NCI-H2107 (cell line): ENCODE data around the gene MIOS.
"Not testable (repeated sequence)": the region's sequence is repeated elsewhere in the genome, so short reads cannot be mapped to it uniquely, and the experiment has no call there.

Experiments
- DNase-seq: peaks from one replicate; lab custom pipeline; 2025; lab: John Stamatoyannopoulos, UW

MIOS gene

GRCh38 chr7:7554649-7555575, 11.8 kb upstream of the MIOS start:
- DNase-seq, result peak; percentile 89

- no peak for DNase-seq
Observed at GRCh38 chr7:7556852-7557251, 9.8 kb upstream of the MIOS start.

- no peak for DNase-seq
Observed at GRCh38 chr7:7557252-7557651, 9.4 kb upstream of the MIOS start.

GRCh38 chr7:7561591-7561990, 5.1 kb upstream of the MIOS start:
- DNase-seq, result not testable (repeated sequence)

GRCh38 chr7:7562736-7563135, 3.9 kb upstream of the MIOS start:
- DNase-seq, result no peak

GRCh38 chr7:7563269-7563668, 3.4 kb upstream of the MIOS start:
- DNase-seq, result no peak

GRCh38 chr7:7563813-7564212, 2.9 kb upstream of the MIOS start:
- DNase-seq, result no peak

- DNase-seq, result no peak
Observed at GRCh38 chr7:7564323-7564780, 2.3 kb upstream of the MIOS start.

GRCh38 chr7:7565018-7565680, 1.5 kb upstream of the MIOS start:
- DNase-seq, result no peak

- DNase-seq, result no peak
Observed at GRCh38 chr7:7565746-7566650, 686 bp upstream of the MIOS start.

- no peak for DNase-seq
Observed at GRCh38 chr7:7567898-7568531, 1.3 kb downstream of the MIOS start.

GRCh38 chr7:7568553-7568952, 1.9 kb downstream of the MIOS start:
- no peak for DNase-seq

- no peak for DNase-seq
Observed at GRCh38 chr7:7569081-7569527, 2.4 kb downstream of the MIOS start.

- no peak for DNase-seq
Observed at GRCh38 chr7:7569615-7570014, 2.9 kb downstream of the MIOS start.

GRCh38 chr7:7570584-7570983, 3.9 kb downstream of the MIOS start:
- no peak for DNase-seq

GRCh38 chr7:7573701-7574100, 7.0 kb downstream of the MIOS start:
- no peak for DNase-seq

GRCh38 chr7:7576344-7576743, 9.7 kb downstream of the MIOS start:
- no peak for DNase-seq

GRCh38 chr7:7577888-7578287, 11.2 kb downstream of the MIOS start:
- DNase-seq, result no peak

- DNase-seq, result no peak
Observed at GRCh38 chr7:7579638-7580037, 13.0 kb downstream of the MIOS start.

- DNase-seq, result no peak
Observed at GRCh38 chr7:7581531-7582179, 15.0 kb downstream of the MIOS start.

- DNase-seq, result no peak
Observed at GRCh38 chr7:7582596-7582995, 15.9 kb downstream of the MIOS start.
